AG04449 (cell line): ENCODE results near the gene HAGH.

Source experiments
- CTCF ChIA-PET: fragments of 350-600 bp; formaldehyde crosslinking; extraction: SDS; loops from one replicate; lab custom pipeline; 2021; ENCODE audit warnings: antibody characterized with exemption; lab: Yijun Ruan, JAX
- POLR2A ChIA-PET: fragments of 400-600, 350-600 bp; formaldehyde crosslinking; extraction: SDS; loops from one replicate; lab custom pipeline; 2020; ENCODE audit warnings: antibody characterized with exemption, inconsistent platforms; lab: Yijun Ruan, JAX
- DNase-seq: peaks from one replicate; pipeline ENCODE4 v3.0.0-alpha.2; 2010; ENCODE audit warnings: low read depth, low spot score
- H3K4me3 ChIP-seq: 2 replicates; pipeline ENCODE4 v1.5.1; 2011; ENCODE audit warnings: low read depth, mild to moderate bottlenecking, control low read depth, low read length
- TF ChIP-seq, protein P1 (sequence below): IDR thresholded peaks from one replicate; pipeline ENCODE4 v1.5.1; 2011; ENCODE audit warnings: mild to moderate bottlenecking, moderate library complexity, low read length, control low read depth, inconsistent platforms; ENCODE audit not compliant: insufficient read depth; ENCODE audit errors: missing control alignments

The HAGH gene

DNA sequence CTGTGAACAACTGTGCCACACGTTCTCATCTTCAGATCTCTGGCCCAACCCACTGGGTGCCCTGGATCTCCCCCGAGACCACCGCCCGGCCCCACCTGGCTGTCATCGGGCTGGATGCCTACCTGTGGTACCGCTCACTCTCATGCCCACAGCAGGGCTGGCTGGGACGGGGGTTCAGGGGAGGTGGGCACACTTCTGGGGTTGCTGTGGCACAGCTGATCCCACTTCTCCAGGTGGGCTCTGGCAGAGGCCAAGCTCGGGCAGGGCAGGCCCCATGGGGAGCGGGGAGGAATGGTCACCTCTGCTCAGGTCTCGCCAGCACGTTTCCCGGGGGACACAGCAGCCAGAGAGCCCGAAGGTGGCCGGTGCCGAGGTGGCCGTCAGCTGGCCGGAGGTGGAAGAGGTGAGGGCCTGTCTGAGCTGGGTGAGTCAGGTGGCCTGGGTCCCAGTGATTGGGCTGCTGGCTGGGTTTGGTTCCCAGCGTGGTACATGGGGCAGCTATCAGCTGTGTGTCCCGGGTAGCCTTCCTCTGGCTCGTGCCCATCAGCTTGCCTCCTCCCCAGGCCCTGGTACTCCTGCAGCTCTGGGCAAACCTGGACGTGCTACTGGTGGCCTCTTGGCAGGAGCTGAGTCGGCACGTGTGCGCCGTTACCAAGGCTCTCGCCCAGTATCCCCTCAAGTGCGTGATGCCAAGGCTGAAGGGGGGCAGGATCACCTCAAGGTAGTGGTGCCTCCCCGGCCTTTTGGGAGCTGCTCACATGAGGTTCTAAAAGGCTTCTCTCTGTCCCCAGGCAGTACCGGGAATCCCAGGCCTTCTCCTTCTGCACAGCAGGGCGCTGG, 51.4 kb downstream of the HAGH start:
- CTCF ChIA-PET, result interaction anchor here (0.8 to 3.0 kb wide), 3 partner anchors 12 to 157 kb away, joined by 3 to 13 read pairs (median 3); partner anchors contain the start of gene MAPK8IP3
- H3K4me3 ChIP-seq, result no peak overlapping the region
- no peak for DNase-seq
- TF ChIP-seq, protein P1, sequence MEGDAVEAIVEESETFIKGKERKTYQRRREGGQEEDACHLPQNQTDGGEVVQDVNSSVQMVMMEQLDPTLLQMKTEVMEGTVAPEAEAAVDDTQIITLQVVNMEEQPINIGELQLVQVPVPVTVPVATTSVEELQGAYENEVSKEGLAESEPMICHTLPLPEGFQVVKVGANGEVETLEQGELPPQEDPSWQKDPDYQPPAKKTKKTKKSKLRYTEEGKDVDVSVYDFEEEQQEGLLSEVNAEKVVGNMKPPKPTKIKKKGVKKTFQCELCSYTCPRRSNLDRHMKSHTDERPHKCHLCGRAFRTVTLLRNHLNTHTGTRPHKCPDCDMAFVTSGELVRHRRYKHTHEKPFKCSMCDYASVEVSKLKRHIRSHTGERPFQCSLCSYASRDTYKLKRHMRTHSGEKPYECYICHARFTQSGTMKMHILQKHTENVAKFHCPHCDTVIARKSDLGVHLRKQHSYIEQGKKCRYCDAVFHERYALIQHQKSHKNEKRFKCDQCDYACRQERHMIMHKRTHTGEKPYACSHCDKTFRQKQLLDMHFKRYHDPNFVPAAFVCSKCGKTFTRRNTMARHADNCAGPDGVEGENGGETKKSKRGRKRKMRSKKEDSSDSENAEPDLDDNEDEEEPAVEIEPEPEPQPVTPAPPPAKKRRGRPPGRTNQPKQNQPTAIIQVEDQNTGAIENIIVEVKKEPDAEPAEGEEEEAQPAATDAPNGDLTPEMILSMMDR, result no peak
- POLR2A ChIA-PET, result interaction anchor here (0.7 to 1.2 kb wide), 3 partner anchors 68 to 190 kb away, joined by 3 read pairs; partner anchors contain the start of gene RPS2

DNA sequence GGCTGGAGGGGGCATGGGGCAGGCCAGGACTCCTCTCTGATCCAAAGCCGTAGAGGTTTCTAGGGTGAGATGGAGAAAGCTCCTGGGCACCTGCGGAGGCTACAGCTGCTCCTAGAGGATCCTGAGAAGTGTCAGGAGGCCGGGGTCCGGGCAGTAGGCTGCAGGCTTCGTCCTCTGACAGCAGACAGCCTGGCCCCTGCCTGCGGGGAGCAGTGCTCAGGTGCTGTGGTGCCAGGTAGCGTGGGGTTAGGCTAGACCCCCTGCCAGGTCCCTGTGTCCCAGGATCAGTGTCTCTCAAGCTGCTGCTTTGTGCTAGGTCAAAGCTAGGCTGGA, 52.2 kb downstream of the HAGH start:
- ChIA-PET CTCF (interaction anchor here (0.8 to 3.0 kb wide), 6 partner anchors 8 to 165 kb away, joined by 3 to 13 read pairs (median 6); partner anchors contain the start of genes FAHD1, MAPK8IP3, NUBP2 and SPSB3), POLR2A (interaction anchor here (1.2 to 1.4 kb wide), 2 partner anchors 8 to 67 kb away, joined by 3 to 9 read pairs; partner anchors contain the start of genes NUBP2 and SPSB3)
- TF ChIP-seq, protein P1, result no peak
- no peak for DNase-seq
- H3K4me3 ChIP-seq, result peak overlapping the region; percentile 81

GRCh38 chr16:1773703-1774447, 52.8 kb downstream of the HAGH start:
- H3K4me3 ChIP-seq, result peak overlapping the region; percentile 81
- ChIA-PET CTCF (interaction anchor here (0.6 to 3.0 kb wide), 7 partner anchors 9 to 169 kb away, joined by 3 to 13 read pairs (median 5); partner anchors contain the start of genes FAHD1, MAPK8IP3, MSRB1 and NUBP2), POLR2A (interaction anchor here (1.2 to 1.4 kb wide), 2 partner anchors 9 to 67 kb away, joined by 3 to 9 read pairs; partner anchors contain the start of genes NUBP2 and SPSB3)
- DNase-seq, result no peak
- TF ChIP-seq, protein P1, result no peak

- DNase-seq, result no peak
- CTCF ChIA-PET, result interaction anchor here (0.6 to 3.0 kb wide), 8 partner anchors 9 to 67 kb away, joined by 3 to 13 read pairs (median 6); partner anchors contain the start of genes FAHD1, MAPK8IP3, NUBP2 and SPSB3
- peak within 1 kb of the TSS; percentile 81 for H3K4me3 ChIP-seq
- POLR2A ChIA-PET, result interaction anchor here (0.9 to 4.3 kb wide), 5 partner anchors 9 to 81 kb away, joined by 3 to 31 read pairs (median 4); partner anchors contain the start of genes NUBP2 and SPSB3
- TF ChIP-seq, protein P1, result peak; percentile 82
Measured at GRCh38 chr16:1772908-1773702, 53.5 kb downstream of the HAGH start, which contains the start of gene MRPS34. Gene MRPS34 (minus strand): TSS chr16:1773134. CDS start chr16:1773119, 15 bp downstream.

GRCh38 chr16:1772362-1772907, 54.2 kb downstream of the HAGH start, which contains the start of gene EME2:
Gene EME2 (plus strand): TSS chr16:1772810. CDS start chr16:1773228, 418 bp downstream.
- CTCF ChIA-PET, result interaction anchor here (0.6 to 1.3 kb wide), 4 partner anchors 8 to 67 kb away, joined by 3 to 7 read pairs (median 4); partner anchors contain the start of genes MAPK8IP3, NUBP2 and SPSB3

More at GRCh38 chr16:1772362-1772907, 54.2 kb downstream of the HAGH start, which contains the start of gene EME2:
- TF ChIP-seq, protein P1, result no peak
- H3K4me3 ChIP-seq, result peak within 1 kb of the TSS; percentile 81
- no peak for DNase-seq
- POLR2A ChIA-PET, result interaction anchor here (0.9 to 4.3 kb wide), 4 partner anchors 10 to 81 kb away, joined by 3 to 31 read pairs (median 4); partner anchors contain the start of genes NUBP2 and SPSB3
